Lower leg skin (tissue), 3 donors: Measurements from ENCODE around the gene LRBA.

Experiments
- POLR2A ChIP-seq, 2 donors: fragments of 450-650 bp; IDR thresholded peaks; one replicate each; pipeline ENCODE4 v1.6.1; 2016 to 2017; ENCODE audit warnings: antibody characterized with exemption in 2 of 2, mild to moderate bottlenecking in 1 of 2, moderate library complexity in 1 of 2
- TF ChIP-seq, protein P1 (sequence below), 3 donors: fragments of 450-650 bp; IDR thresholded peaks; one replicate each; pipeline ENCODE4 v1.5.1; 2016; ENCODE audit warnings: antibody characterized with exemption in 3 of 3, mild to moderate bottlenecking in 3 of 3, moderate library complexity in 2 of 3

GRCh38 chr4:150475763-150476162 lies 539.3 kb downstream of the LRBA start:
- TF ChIP-seq, protein P1, sequence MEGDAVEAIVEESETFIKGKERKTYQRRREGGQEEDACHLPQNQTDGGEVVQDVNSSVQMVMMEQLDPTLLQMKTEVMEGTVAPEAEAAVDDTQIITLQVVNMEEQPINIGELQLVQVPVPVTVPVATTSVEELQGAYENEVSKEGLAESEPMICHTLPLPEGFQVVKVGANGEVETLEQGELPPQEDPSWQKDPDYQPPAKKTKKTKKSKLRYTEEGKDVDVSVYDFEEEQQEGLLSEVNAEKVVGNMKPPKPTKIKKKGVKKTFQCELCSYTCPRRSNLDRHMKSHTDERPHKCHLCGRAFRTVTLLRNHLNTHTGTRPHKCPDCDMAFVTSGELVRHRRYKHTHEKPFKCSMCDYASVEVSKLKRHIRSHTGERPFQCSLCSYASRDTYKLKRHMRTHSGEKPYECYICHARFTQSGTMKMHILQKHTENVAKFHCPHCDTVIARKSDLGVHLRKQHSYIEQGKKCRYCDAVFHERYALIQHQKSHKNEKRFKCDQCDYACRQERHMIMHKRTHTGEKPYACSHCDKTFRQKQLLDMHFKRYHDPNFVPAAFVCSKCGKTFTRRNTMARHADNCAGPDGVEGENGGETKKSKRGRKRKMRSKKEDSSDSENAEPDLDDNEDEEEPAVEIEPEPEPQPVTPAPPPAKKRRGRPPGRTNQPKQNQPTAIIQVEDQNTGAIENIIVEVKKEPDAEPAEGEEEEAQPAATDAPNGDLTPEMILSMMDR (IDR thresholded peaks at IDR 0.05), result no peak
- no peak for TF ChIP-seq POLR2A (IDR thresholded peaks at IDR 0.05)
